HG03354 (cell line): ENCODE results near the gene CFAP126.
"Not testable (repeated sequence)": the region's sequence is repeated elsewhere in the genome, so short reads cannot be mapped to it uniquely, and the experiment has no call there.

ENCODE experiments used
- ATAC-seq: cut with Tn5 transposase; IDR thresholded peaks from one replicate; pipeline ENCODE4 v1.9.1; 2021; ENCODE audit warnings: mild to moderate bottlenecking; ENCODE audit not compliant: unreplicated experiment, poor library complexity, severe bottlenecking

CFAP126 gene

GRCh38 chr1:161382214-161383019 lies 14.7 kb upstream of the CFAP126 start:
- ATAC-seq = peak; percentile 51

- ATAC-seq = no peak
Measured at GRCh38 chr1:161381707-161382106, 14.0 kb upstream of the CFAP126 start.

- no peak for ATAC-seq
Measured at GRCh38 chr1:161379071-161379470, 11.4 kb upstream of the CFAP126 start.

GRCh38 chr1:161378014-161378413 lies 10.3 kb upstream of the CFAP126 start:
- ATAC-seq = no peak

- ATAC-seq = no peak
Measured at GRCh38 chr1:161374373-161374772, 6.7 kb upstream of the CFAP126 start.

GRCh38 chr1:161373442-161373841 lies 5.8 kb upstream of the CFAP126 start:
- no peak for ATAC-seq

- ATAC-seq = no peak
Measured at GRCh38 chr1:161365207-161365606, 2.5 kb downstream of the CFAP126 start.

GRCh38 chr1:161364332-161364731 lies 3.3 kb downstream of the CFAP126 start:
- ATAC-seq = no peak

- ATAC-seq = no peak
Measured at GRCh38 chr1:161359291-161359690, 8.4 kb downstream of the CFAP126 start.

- no peak for ATAC-seq
Measured at GRCh38 chr1:161357073-161357472, 10.6 kb downstream of the CFAP126 start.

GRCh38 chr1:161351482-161351881 lies 16.2 kb downstream of the CFAP126 start:
- ATAC-seq = no peak

- no peak for ATAC-seq
Measured at GRCh38 chr1:161350671-161351070, 17.0 kb downstream of the CFAP126 start.

- ATAC-seq = no peak
Measured at GRCh38 chr1:161342821-161343220, 24.9 kb downstream of the CFAP126 start.

- no peak for ATAC-seq
Measured at GRCh38 chr1:161342177-161342576, 25.5 kb downstream of the CFAP126 start.

GRCh38 chr1:161335796-161336195 lies 31.9 kb downstream of the CFAP126 start:
- ATAC-seq = no peak

GRCh38 chr1:161333166-161333565 lies 34.5 kb downstream of the CFAP126 start:
- ATAC-seq = no peak

- ATAC-seq = no peak
Measured at GRCh38 chr1:161330346-161330745, 37.3 kb downstream of the CFAP126 start.

- no peak for ATAC-seq
Measured at GRCh38 chr1:161324020-161324419, 43.7 kb downstream of the CFAP126 start.

- ATAC-seq = not testable (repeated sequence)
Measured at GRCh38 chr1:161315841-161316674, 51.6 kb downstream of the CFAP126 start.
